GM23248 (cell line): Measurements from ENCODE around the gene IL31RA.

Source experiments
- EZH2 ChIP-seq: fragments of 200-600 bp; sonication (generic); IDR thresholded peaks from 2 replicates; pipeline ENCODE4 v1.6.1; 2018; ENCODE audit warnings: antibody characterized with exemption, mild to moderate bottlenecking; ENCODE audit not compliant: insufficient read depth, poor library complexity, severe bottlenecking
- EZH2phosphoT487 ChIP-seq: fragments of 200-600 bp; sonication (generic); IDR thresholded peaks from 2 replicates; pipeline ENCODE4 v1.6.1; 2018; ENCODE audit warnings: antibody characterized with exemption, moderate library complexity, mild to moderate bottlenecking, low read depth; ENCODE audit not compliant: insufficient read depth

- no peak for TF ChIP-seq EZH2
- no peak for TF ChIP-seq EZH2phosphoT487
Observed at GRCh38 chr5:55902696-55903095, 51.5 kb downstream of the IL31RA start.
